ENCODE measurements around the gene KLK14. TPM values are rescaled to one million over a fixed set of nuclear protein-coding genes. Genes with fewer than 3 reads are reported as not detected.

The KLK14 gene
- polyA plus RNA-seq, 2 of the 4 experiments (the other 2 are of a cell fraction), result 0.14 to 0.44 TPM

GRCh38 chr19:51066393-51067186 lies 16.1 kb downstream of the KLK14 start:
- Histone ChIP-seq H3K9me3 (no peaks in the 10 kb centered on the region), H3K4me3 (no peak overlapping the region), H3K4me1 (peaks cover 4% of the 10 kb centered on the region; the same call in 1 of the 3 replicates), H3K27ac (no peak overlapping the region), H3K4me2 (no peak overlapping the region)
- TF ChIP-seq SMC3 (IDR thresholded peaks at IDR 0.05), result no peak
- no peak for TF ChIP-seq FOSB (CRISPR knock-in tag; IDR thresholded peaks at IDR 0.05)
- no peak for TF ChIP-seq KDM1A (IDR thresholded peaks at IDR 0.05; ENCODE audit: low read depth)
- no peak for TF ChIP-seq BCL3 (IDR thresholded peaks at IDR 0.05)
- no peak for TF ChIP-seq EHMT2 (IDR thresholded peaks at IDR 0.05; ENCODE audit: low read depth)
- TF ChIP-seq ZFP36 (IDR thresholded peaks at IDR 0.05; ENCODE audit: borderline replicate concordance, partially characterized antibody), result no peak
- no peak for TF ChIP-seq NPAS2 (CRISPR knock-in tag; IDR thresholded peaks at IDR 0.05; ENCODE audit: borderline replicate concordance)
- ChIA-PET CTCF (interaction anchor here (2.0 to 3.3 kb wide), 2 partner anchors 46 to 144 kb away, joined by 6 to 14 read pairs; no protein-coding TSS in a partner anchor), POLR2A (no interaction called here)
- no peak for ATAC-seq
- FAIRE-seq, result peak; percentile 23
- DNase-seq (ENCODE audit: low read depth in 1 of 2, low spot score in 1 of 2), result no peak
- WGBS (ENCODE audit: missing lambda C conversion rate), result 48% methylated on average over 7 of the region's 7 CpGs

- no peaks in the 10 kb centered on the region for H3K9me3 ChIP-seq
- ATAC-seq (peak; percentile 26 to 60; a peak in 3 of 6 replicates), DNase-seq (ENCODE audit: low read depth in 1 of 2, low spot score in 1 of 2) (no peak), FAIRE-seq (no peak)
- H3K4me3 ChIP-seq, result peak overlapping the region; percentile 46
- H3K4me1 ChIP-seq, result peaks cover 4% of the 10 kb centered on the region; the same call in 1 of the 3 replicates
- H3K27ac ChIP-seq, result peak overlapping the region; percentile 31 to 67; a peak in 3 of 6 replicates
- H3K4me2 ChIP-seq, result peak overlapping the region; percentile 91
- TF ChIP-seq BHLHE40 (IDR thresholded peaks at IDR 0.05; ENCODE audit: low read depth, low read length), result no peak
- TF ChIP-seq EHF (CRISPR knock-in tag; IDR thresholded peaks at IDR 0.05), result no peak
- TF ChIP-seq HMGXB4 (CRISPR knock-in tag; IDR thresholded peaks at IDR 0.05; ENCODE audit: borderline replicate concordance), result no peak
- no peak for TF ChIP-seq NR3C1 (IDR thresholded peaks at IDR 0.05)
- no peak for TF ChIP-seq POLR2AphosphoS2 (conservative IDR thresholded peaks at IDR 0.05; ENCODE audit: low read length)
- no peak for TF ChIP-seq CHD4 (IDR thresholded peaks at IDR 0.05; ENCODE audit: borderline replicate concordance)
- TF ChIP-seq SREBF2 (IDR thresholded peaks at IDR 0.05), result no peak
- TF ChIP-seq FOSL2 (IDR thresholded peaks at IDR 0.05), result no peak
- no peak for TF ChIP-seq FOSL2 (CRISPR knock-in tag; IDR thresholded peaks at IDR 0.05)
- no peak for TF ChIP-seq POLR2A (IDR thresholded peaks at IDR 0.05; ENCODE audit: low read length)
- no peak for TF ChIP-seq USF2 (IDR thresholded peaks at IDR 0.05)
- CTCF ChIA-PET, result interaction anchor here (1.0 to 1.4 kb wide), 2 partner anchors 31 to 44 kb away, joined by 4 to 7 read pairs; no protein-coding TSS in a partner anchor
- WGBS (ENCODE audit: missing lambda C conversion rate), result 51% methylated on average over 18 of the region's 25 CpGs
- POLR2A ChIA-PET, result interaction anchor here (1.0 kb wide), 1 partner anchor 13 kb away, joined by 3 read pairs; no protein-coding TSS in a partner anchor
These were observed 17.3 kb downstream of the KLK14 start for GRCh38 chr19:51065221-51065960.

Data from A549 (cell line).